ENCODE results near the gene WNK4. TPM values are rescaled to one million over a fixed set of nuclear protein-coding genes. Genes with fewer than 3 reads are reported as not detected.
"Not testable (repeated sequence)": the region's sequence is repeated elsewhere in the genome, so short reads cannot be mapped to it uniquely, and the experiment has no call there.

Gene WNK4
- total RNA-seq, 1 experiment from 2014 or later: 1.5 TPM

- TF ChIP-seq USF2 (CRISPR knock-in tag; IDR thresholded peaks at IDR 0.05) (no peak), GTF2I (CRISPR knock-in tag; conservative IDR thresholded peaks at IDR 0.05) (no peak), ZBTB21 (CRISPR knock-in tag; IDR thresholded peaks at IDR 0.05; ENCODE audit: borderline replicate concordance) (no peak), TEAD1 (CRISPR knock-in tag; IDR thresholded peaks at IDR 0.05) (no peak), ZNF416 (CRISPR knock-in tag; IDR thresholded peaks at IDR 0.05) (peak; percentile 60; the same call in 1 of the 2 replicates), EMX1 (CRISPR knock-in tag; IDR thresholded peaks at IDR 0.05) (0 out of 2 replicates have a peak, but pooled peaks have one; percentile 67), IRF2 (CRISPR knock-in tag; IDR thresholded peaks at IDR 0.05; ENCODE audit: borderline replicate concordance, low read depth) (no peak), ZNF671 (CRISPR knock-in tag; IDR thresholded peaks at IDR 0.05) (no peak), ZSCAN18 (CRISPR knock-in tag; IDR thresholded peaks at IDR 0.05) (no peak), TEAD4 (CRISPR knock-in tag; IDR thresholded peaks at IDR 0.05) (no peak), JAZF1 (CRISPR knock-in tag; IDR thresholded peaks at IDR 0.05) (no peak), JUN (CRISPR knock-in tag; IDR thresholded peaks at IDR 0.05) (no peak), MAX (CRISPR knock-in tag; IDR thresholded peaks at IDR 0.05) (0 out of 2 replicates have a peak, but pooled peaks have one; percentile 16)
- TF ChIP-seq, protein P1, sequence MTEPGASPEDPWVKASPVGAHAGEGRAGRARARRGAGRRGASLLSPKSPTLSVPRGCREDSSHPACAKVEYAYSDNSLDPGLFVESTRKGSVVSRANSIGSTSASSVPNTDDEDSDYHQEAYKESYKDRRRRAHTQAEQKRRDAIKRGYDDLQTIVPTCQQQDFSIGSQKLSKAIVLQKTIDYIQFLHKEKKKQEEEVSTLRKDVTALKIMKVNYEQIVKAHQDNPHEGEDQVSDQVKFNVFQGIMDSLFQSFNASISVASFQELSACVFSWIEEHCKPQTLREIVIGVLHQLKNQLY (CRISPR knock-in tag; IDR thresholded peaks at IDR 0.05): no peak
Observed at GRCh38 chr17:42779936-42780850, at the start of gene WNK4 (continued).

DNA sequence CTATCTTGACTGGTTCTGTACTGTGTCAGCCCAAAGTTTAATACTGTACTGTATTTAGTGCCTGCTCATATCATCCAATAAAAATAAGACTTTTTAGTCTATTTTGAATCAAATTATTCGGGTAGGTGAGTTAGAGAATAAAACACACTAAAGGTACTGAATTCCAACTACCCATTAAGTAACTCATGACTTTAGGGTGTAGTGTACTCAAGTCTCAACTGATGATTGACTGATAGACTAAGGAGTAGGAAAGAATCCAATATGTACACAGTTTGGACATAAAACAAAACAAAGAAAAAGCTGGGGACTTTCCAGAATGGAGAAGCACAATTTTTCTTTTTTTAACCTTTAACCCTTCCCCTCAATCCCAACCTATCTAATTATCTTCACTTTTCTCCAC is 39.7 kb upstream of the WNK4 start:
- H3K36me3 Mint-ChIP-seq: no peaks in the 10 kb centered on the region
- peaks cover 18% of the 10 kb centered on the region for H3K4me1 Mint-ChIP-seq
- CTCF ChIA-PET: interaction anchor here (0.7 kb wide), 1 partner anchor 23 kb away, joined by 6 read pairs; no protein-coding TSS in a partner anchor
- H3K9me3 Mint-ChIP-seq: peaks cover 6% of the 10 kb centered on the region
- DNase-seq (ENCODE audit: low spot score): no peak
- H3K27ac Mint-ChIP-seq: no peak overlapping the region
- H3K27me3 Mint-ChIP-seq (ENCODE audit: low read depth): peaks cover 9% of the 10 kb centered on the region
- POLR2A ChIA-PET: no interaction called here
- TF ChIP-seq GTF2I (CRISPR knock-in tag; conservative IDR thresholded peaks at IDR 0.05) (no peak), ZBTB21 (CRISPR knock-in tag; IDR thresholded peaks at IDR 0.05; ENCODE audit: borderline replicate concordance) (no peak), NR3C1 (CRISPR knock-in tag; conservative IDR thresholded peaks at IDR 0.05; ENCODE audit: low read depth) (no peak)
- ATAC-seq: no peak
- H3K4me3 Mint-ChIP-seq: no peak overlapping the region

GRCh38 chr17:42742916-42743315 is 37.5 kb upstream of the WNK4 start:
- H3K4me1 Mint-ChIP-seq: peaks cover 19% of the 10 kb centered on the region
- POLR2A ChIA-PET: interaction anchor here (0.7 to 1.6 kb wide), 2 partner anchors 14 to 16 kb away, joined by 3 read pairs; no protein-coding TSS in a partner anchor
- DNase-seq (ENCODE audit: low spot score); H3K27ac Mint-ChIP-seq; H3K4me3 Mint-ChIP-seq; H3K9me3 Mint-ChIP-seq; H3K36me3 Mint-ChIP-seq; ATAC-seq: not testable (repeated sequence)
- CTCF ChIA-PET: interaction anchor here (0.6 to 2.7 kb wide), 8 partner anchors 18 to 165 kb away, joined by 3 to 31 read pairs (median 4); partner anchors contain the start of genes COA3 and RAMP2
- peaks cover 26% of the 10 kb centered on the region for H3K27me3 Mint-ChIP-seq (ENCODE audit: low read depth)
